GM10266 (cell line): ENCODE data around the gene SORBS1.

ENCODE experiments used
- DNase-seq: peaks from one replicate; pipeline ENCODE4 v3.0.0; 2012; ENCODE audit errors: extremely low spot score
- TF ChIP-seq, protein P1 (sequence below): IDR thresholded peaks from 2 replicates; pipeline ENCODE4 v1.5.1; 2012; ENCODE audit warnings: mild to moderate bottlenecking, low read depth; ENCODE audit not compliant: control insufficient read depth, insufficient read depth; ENCODE audit errors: missing control alignments

The SORBS1 gene

DNA sequence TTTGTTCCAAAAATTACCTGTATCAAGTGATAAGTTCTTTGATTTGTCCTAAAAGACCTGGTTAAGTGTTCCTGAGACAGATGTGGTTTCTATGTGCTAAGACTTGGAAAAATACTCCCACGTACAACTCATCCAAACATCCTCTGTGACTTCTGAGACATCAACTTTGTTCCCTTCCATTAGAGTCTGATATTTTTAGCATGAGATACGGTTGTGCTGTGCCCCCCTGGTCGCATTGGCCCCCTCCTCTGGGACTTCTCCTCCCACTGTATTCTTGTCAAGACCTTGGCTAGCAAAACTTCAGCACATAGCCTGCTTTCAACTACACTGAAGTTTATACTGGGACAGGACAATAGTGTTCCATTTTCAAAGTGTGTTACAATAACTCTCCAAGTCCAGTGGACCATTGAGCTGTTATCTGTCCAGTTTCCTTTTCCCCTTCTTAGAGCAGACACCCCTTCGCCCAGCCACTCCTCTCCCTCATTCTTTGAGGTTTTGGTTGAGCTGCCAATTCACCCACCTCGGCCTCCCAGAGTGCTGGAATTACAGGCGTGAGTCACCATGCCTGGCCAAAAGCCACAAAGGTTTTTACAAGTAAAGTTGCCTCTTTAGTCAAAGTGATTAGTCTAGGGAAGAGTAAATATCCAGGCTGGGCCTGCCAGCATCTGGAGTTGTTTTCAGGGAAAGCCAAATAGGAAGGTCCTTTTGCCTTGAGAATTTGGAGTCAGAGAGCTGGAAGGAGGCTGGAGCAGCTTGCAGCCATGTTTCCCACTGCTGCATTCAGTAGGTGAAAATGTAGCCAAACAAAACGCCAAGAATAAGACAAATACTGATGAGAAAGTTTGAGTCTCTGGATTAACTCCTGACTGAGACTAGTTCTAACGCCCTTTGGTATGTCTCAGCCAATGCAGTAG, 252.5 kb downstream of the SORBS1 start:
- no peak for DNase-seq
- TF ChIP-seq, protein P1, sequence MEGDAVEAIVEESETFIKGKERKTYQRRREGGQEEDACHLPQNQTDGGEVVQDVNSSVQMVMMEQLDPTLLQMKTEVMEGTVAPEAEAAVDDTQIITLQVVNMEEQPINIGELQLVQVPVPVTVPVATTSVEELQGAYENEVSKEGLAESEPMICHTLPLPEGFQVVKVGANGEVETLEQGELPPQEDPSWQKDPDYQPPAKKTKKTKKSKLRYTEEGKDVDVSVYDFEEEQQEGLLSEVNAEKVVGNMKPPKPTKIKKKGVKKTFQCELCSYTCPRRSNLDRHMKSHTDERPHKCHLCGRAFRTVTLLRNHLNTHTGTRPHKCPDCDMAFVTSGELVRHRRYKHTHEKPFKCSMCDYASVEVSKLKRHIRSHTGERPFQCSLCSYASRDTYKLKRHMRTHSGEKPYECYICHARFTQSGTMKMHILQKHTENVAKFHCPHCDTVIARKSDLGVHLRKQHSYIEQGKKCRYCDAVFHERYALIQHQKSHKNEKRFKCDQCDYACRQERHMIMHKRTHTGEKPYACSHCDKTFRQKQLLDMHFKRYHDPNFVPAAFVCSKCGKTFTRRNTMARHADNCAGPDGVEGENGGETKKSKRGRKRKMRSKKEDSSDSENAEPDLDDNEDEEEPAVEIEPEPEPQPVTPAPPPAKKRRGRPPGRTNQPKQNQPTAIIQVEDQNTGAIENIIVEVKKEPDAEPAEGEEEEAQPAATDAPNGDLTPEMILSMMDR = no peak

DNA sequence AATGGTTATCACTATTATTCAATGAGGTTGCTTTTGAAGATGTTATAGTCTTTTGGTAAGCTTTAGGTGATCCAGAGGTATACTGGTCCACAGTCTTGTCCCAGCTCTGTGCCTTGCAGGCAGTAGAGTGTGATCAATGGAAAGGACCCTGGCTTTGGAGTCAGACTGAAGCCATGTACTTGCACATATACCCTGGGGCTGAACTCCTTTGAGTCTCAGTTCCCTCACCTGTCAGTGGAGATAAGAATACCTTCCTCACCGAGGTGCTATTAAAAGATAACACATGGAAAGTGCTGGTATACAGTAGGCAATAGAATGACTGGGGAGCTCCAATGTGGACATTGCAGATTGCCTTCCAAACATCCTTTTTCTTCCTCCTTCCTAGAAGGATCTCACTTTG, 254.3 kb downstream of the SORBS1 start:
- TF ChIP-seq, protein P1 = no peak
- DNase-seq = no peak

DNA sequence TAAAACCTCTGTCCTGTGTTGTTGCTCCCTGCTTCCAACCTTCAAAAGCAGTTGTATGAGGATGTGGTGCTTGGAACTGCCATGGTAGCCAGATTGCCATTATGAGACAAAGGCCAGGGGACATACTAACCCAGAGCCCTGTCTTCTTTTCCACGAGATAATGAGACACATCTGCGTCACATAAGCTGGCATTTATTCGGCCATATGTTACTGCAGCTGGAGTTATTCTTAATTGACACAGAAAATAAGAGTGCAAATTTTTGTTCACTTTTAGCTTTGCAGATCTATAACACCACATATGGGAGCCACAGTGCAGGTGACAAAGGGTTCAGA, 254.9 kb downstream of the SORBS1 start:
- TF ChIP-seq, protein P1 = no peak
- no peak for DNase-seq

DNA sequence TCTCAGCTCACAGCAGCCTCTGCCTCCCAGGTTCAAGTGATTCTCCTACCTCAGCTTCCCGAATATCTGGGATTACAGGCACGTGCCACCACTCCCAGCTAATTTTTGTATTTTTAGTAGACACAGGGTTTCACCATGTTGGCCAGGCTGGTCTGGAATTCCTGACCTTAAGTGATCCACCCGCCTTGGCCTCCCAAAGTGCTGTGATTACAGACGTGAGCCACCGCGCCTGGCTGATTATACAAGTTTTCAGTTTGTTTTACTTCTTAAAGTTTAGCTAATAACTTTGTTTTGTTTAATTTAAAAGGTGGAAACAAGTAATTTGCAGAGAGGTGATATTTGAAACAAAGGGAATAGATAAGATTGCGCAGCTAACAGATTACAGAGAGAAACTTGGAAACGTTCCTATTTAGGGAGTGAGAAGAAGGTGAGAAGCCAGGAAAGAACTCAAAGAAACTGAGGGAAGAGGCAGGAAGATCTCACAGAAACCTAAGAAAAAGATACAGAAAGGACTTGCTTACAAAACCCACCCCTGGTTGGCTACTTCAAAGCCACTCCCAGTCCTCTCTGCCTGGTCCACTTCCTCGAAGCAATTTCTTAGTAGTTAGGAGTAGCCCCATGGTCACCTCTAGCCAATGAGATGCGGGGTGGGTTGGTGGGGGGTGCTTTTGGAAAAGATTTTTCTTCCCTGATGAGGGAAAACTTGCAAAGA, 255.4 kb downstream of the SORBS1 start:
- TF ChIP-seq, protein P1 = no peak
- DNase-seq = no peak

DNA sequence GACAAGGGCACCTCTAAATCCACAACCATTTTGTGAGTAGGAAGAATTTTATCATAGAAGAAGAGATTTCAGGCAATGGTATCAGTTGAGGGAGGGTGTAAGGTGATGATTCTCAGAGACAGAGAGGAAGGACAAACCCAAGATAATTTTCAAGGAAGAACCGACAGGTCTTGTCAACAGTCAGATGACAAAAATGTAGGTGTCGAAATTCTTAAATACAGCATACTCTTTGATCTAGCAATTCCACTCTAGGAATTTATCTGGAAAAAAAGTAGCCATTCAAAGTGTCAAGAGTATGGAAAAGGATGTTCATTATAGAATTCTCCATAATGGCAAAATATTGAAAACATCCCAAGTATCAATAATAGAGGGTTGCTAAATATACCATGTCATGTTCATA, 256.2 kb downstream of the SORBS1 start:
- TF ChIP-seq, protein P1 = no peak
- no peak for DNase-seq

DNA sequence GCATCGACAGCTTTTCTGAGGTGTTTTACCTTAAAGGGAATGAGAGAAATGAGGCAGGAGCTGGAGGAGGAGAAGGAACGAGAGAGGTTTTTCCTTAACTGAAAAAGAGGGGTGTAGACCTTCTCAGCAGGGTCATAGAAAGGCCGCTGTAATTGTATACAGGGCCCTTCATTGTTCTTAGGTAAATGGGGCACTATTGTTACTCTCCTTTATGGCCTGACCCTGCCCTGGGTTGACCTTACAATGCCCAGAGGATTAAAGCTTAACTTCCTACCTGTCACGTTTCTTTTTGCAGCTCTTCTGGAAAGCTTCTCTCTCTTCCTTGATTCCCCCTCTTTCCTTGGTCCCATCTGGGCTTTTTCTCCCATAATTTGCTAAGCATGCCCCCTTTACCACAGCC, 256.7 kb downstream of the SORBS1 start:
- TF ChIP-seq, protein P1 = no peak
- no peak for DNase-seq

DNA sequence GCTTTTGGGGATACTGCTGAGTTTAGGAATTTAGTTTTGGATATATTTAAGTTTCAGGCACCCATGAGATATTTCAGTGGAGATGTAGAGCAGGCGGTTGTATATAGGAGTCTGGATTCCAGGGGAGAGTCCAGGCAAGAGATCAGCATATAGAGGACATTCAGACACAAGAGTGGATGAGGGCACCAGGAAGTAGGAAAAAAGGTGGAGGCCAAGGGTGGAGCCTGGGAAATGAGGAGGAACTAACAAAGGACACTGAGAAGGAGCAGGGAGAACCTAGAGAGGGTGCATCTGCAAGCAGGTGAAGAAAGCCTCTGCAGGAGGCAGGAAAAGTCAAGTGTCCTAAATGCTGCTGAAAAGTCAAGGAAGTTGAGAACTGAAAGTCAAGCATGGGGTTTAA, 257.2 kb downstream of the SORBS1 start:
- no peak for DNase-seq
- TF ChIP-seq, protein P1 = no peak
